ENCODE data around the gene DHRS12. TPM values are rescaled to one million over a fixed set of nuclear protein-coding genes. Genes with fewer than 3 reads are reported as not detected.

DHRS12 gene
- total RNA-seq, 1 donor from 2014 or later, result 19.8 TPM

GRCh38 chr13:51728972-51729371 lies 75.0 kb downstream of the DHRS12 start:
- DNase-seq, result no peak

DNA sequence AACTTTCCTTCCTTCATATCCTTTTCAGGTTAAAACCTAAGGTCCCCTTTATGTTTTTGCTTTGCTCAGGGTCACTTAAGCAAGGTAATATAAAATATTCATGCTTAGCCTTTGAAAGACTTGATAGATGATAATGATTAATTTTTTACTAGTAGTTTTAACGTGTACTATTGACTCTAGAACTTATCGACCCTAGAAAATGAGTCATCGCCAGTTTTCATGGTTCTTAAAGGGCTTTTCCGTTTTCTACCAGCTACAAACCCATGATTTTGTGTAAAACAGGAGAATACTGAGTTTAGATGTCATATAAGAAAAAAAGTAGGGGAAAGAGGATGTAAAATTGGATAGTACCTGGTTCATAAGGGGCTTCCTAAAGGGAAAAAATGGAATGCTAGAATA lies 75.7 kb downstream of the DHRS12 start:
- H3K4me1 Mint-ChIP-seq (ENCODE audit: low read depth, unreplicated experiment), result peaks cover 16% of the 10 kb centered on the region
- no peaks in the 10 kb centered on the region for H3K27me3 Mint-ChIP-seq (ENCODE audit: unreplicated experiment)
- no peak for TF ChIP-seq CTCF (IDR thresholded peaks at IDR 0.05; ENCODE audit: partially characterized antibody, unreplicated experiment)
- DNase-seq, result no peak
- no peaks in the 10 kb centered on the region for H3K36me3 Mint-ChIP-seq (ENCODE audit: unreplicated experiment)
- no peak overlapping the region for H3K4me3 Mint-ChIP-seq (ENCODE audit: unreplicated experiment)
- no peak overlapping the region for H3K27ac Mint-ChIP-seq (ENCODE audit: unreplicated experiment)
- H3K9me3 Mint-ChIP-seq (ENCODE audit: unreplicated experiment), result peaks cover 2% of the 10 kb centered on the region

More at GRCh38 chr13:51728972-51729371, 75.0 kb downstream of the DHRS12 start:
- Mint-ChIP-seq H3K36me3 (ENCODE audit: unreplicated experiment) (no peaks in the 10 kb centered on the region), H3K4me3 (ENCODE audit: unreplicated experiment) (no peak overlapping the region), H3K27me3 (ENCODE audit: unreplicated experiment) (peaks cover 3% of the 10 kb centered on the region), H3K9me3 (ENCODE audit: unreplicated experiment) (peaks cover 2% of the 10 kb centered on the region), H3K4me1 (ENCODE audit: low read depth, unreplicated experiment) (peaks cover 23% of the 10 kb centered on the region), H3K27ac (ENCODE audit: unreplicated experiment) (no peak overlapping the region)
- TF ChIP-seq CTCF (IDR thresholded peaks at IDR 0.05; ENCODE audit: partially characterized antibody, unreplicated experiment), result no peak

GRCh38 chr13:51727634-51728274 lies 76.2 kb downstream of the DHRS12 start:
- TF ChIP-seq CTCF (IDR thresholded peaks at IDR 0.05; ENCODE audit: partially characterized antibody, unreplicated experiment), result no peak
- peak; percentile 47 for DNase-seq
- no peaks in the 10 kb centered on the region for H3K36me3 Mint-ChIP-seq (ENCODE audit: unreplicated experiment)
- no peak overlapping the region for H3K27ac Mint-ChIP-seq (ENCODE audit: unreplicated experiment)
- H3K4me3 Mint-ChIP-seq (ENCODE audit: unreplicated experiment), result peak overlapping the region; percentile 26
- H3K4me1 Mint-ChIP-seq (ENCODE audit: low read depth, unreplicated experiment), result peaks cover 15% of the 10 kb centered on the region
- H3K9me3 Mint-ChIP-seq (ENCODE audit: unreplicated experiment), result peaks cover 2% of the 10 kb centered on the region
- no peaks in the 10 kb centered on the region for H3K27me3 Mint-ChIP-seq (ENCODE audit: unreplicated experiment)

DNA sequence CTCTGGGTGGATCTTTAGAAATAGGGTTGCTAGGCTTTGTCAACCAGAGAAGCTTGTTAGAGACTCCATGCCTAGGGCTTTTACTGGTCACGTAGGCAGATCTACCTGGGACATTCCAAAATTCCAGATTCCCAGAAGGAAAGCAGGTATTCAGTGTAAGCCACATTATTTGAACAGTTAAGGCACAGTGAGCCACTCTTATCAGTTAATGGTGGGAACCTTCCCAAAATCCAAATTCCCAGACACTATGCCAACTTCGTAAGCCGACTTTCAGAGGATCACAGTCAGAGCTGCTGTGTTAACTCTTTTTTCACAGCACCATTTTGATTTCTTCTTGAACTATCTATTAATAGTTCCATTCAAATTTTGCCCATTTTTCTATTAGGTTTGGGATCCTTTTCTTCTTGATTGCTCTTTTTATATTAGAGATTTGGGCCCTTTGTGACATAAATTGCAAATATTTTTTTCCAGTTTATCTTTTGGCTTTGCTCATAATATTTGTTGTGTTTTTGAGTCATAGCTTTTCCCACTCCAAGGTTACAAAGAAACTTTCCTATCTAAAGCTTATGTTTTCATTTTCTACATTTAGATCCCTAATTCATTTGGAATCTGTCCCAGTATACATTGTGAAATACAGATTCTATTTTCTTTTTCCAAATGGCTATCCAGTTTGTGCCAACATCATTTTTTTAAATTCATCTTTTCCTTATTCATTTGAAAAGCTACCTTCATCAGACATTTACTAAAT lies 77.3 kb downstream of the DHRS12 start:
- no peak overlapping the region for H3K4me3 Mint-ChIP-seq (ENCODE audit: unreplicated experiment)
- H3K9me3 Mint-ChIP-seq (ENCODE audit: unreplicated experiment), result peaks cover 2% of the 10 kb centered on the region
- H3K27ac Mint-ChIP-seq (ENCODE audit: unreplicated experiment), result no peak overlapping the region
- no peak for DNase-seq
- TF ChIP-seq CTCF (IDR thresholded peaks at IDR 0.05; ENCODE audit: partially characterized antibody, unreplicated experiment), result no peak
- peaks cover 13% of the 10 kb centered on the region for H3K4me1 Mint-ChIP-seq (ENCODE audit: low read depth, unreplicated experiment)
- no peaks in the 10 kb centered on the region for H3K36me3 Mint-ChIP-seq (ENCODE audit: unreplicated experiment)
- no peaks in the 10 kb centered on the region for H3K27me3 Mint-ChIP-seq (ENCODE audit: unreplicated experiment)

DNA sequence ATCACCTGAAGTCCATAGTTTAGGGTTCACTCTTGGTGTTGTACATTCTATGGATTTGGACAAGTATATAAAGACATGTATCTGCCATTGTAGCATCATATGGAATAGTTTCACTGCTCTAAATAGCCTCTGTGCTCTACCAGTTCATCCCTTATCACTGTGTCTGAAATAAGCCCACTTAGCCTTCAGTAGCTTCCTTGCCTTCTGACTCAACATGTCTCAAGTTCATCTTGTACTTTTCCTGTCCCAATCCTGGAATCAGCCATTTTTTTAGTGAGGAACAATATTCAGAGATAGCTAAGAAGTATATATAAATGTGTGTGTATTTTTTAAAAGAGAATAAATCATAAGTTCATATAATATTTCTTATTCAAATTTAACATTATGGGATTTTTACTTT lies 79.2 kb downstream of the DHRS12 start:
- no peak for DNase-seq
- H3K9me3 Mint-ChIP-seq (ENCODE audit: unreplicated experiment), result peaks cover 2% of the 10 kb centered on the region
- H3K36me3 Mint-ChIP-seq (ENCODE audit: unreplicated experiment), result no peaks in the 10 kb centered on the region
- TF ChIP-seq CTCF (IDR thresholded peaks at IDR 0.05; ENCODE audit: partially characterized antibody, unreplicated experiment), result no peak
- H3K4me3 Mint-ChIP-seq (ENCODE audit: unreplicated experiment), result no peak overlapping the region
- peaks cover 11% of the 10 kb centered on the region for H3K4me1 Mint-ChIP-seq (ENCODE audit: low read depth, unreplicated experiment)
- no peaks in the 10 kb centered on the region for H3K27me3 Mint-ChIP-seq (ENCODE audit: unreplicated experiment)
- H3K27ac Mint-ChIP-seq (ENCODE audit: unreplicated experiment), result no peak overlapping the region
